NB4 (cell line): ENCODE results near the gene RCAN2.

Source experiments
- CTCF ChIP-seq: IDR thresholded peaks from one replicate; pipeline ENCODE4 v1.5.1; 2012; ENCODE audit warnings: low read depth, low read length
- POLR2A ChIP-seq: IDR thresholded peaks from 2 replicates; pipeline ENCODE4 v1.6.1; 2011; ENCODE audit warnings: mild to moderate bottlenecking; ENCODE audit not compliant: insufficient read length; ENCODE audit errors: extremely low read depth

GRCh38 chr6:46189726-46190125, 301.5 kb downstream of the RCAN2 start:
- no peak for TF ChIP-seq POLR2A
- TF ChIP-seq CTCF = no peak
